ENCODE measurements around the gene ANKRD39.

- TF ChIP-seq POLR2A (IDR thresholded peaks at IDR 0.05) (no peak), CTCF (IDR thresholded peaks at IDR 0.05) (no peak)
Measured at GRCh38 chr2:96821113-96821675, 36.6 kb downstream of the ANKRD39 start.

All from right lobe of liver (tissue), 4 donors.